HepG2 (cell line): ENCODE results near the gene SMIM14. TPM values are rescaled to one million over a fixed set of nuclear protein-coding genes. Genes with fewer than 3 reads are reported as not detected.

Source experiments
- DNMT3B ChIP-seq: conservative IDR thresholded peaks from 2 replicates; pipeline ENCODE4 v1.6.1; 2016; ENCODE audit warnings: missing biosample characterization, control low read depth
- FIP1L1 ChIP-seq: fragments of 200-400 bp; formaldehyde crosslinking; IDR thresholded peaks from 2 replicates; pipeline ENCODE4 v1.6.1; 2018; ENCODE audit warnings: low read depth, mild to moderate bottlenecking, low read length, moderate library complexity, borderline replicate concordance; ENCODE audit not compliant: insufficient read depth
- FLYWCH1 ChIP-seq: sonication (generic); formaldehyde crosslinking; IDR thresholded peaks from 2 replicates; pipeline ENCODE4 v1.8.1; 2023; ENCODE audit warnings: mild to moderate bottlenecking, missing genetic modification reagents
- HHEX ChIP-seq: IDR thresholded peaks from 2 replicates; pipeline ENCODE4 v1.6.1; 2016; ENCODE audit warnings: control low read depth
- KAT7 ChIP-seq: IDR thresholded peaks from 2 replicates; pipeline ENCODE4 v1.6.1; 2018; ENCODE audit warnings: borderline replicate concordance, missing compliant biosample characterization
- KAT8 ChIP-seq: IDR thresholded peaks from 2 replicates; pipeline ENCODE4 v1.6.1; 2016; ENCODE audit warnings: missing genetic modification reagents, missing compliant biosample characterization
- MAZ ChIP-seq, 2 experiments: sonication (generic) in 1 of 2; formaldehyde crosslinking in 1 of 2; IDR thresholded peaks; 2 replicates each; pipeline versions ENCODE4 v1.5.0 to v1.6.1; 2012 to 2020; ENCODE audit warnings: low read depth in 2 of 2, mild to moderate bottlenecking in 2 of 2, borderline replicate concordance in 1 of 2, improper control_type of control experiment in 1 of 2, low read length in 1 of 2, missing genetic modification reagents in 1 of 2, moderate library complexity in 1 of 2
- SIN3A ChIP-seq: IDR thresholded peaks from 2 replicates; pipeline ENCODE4 v1.6.1; 2011; ENCODE audit warnings: low read depth, mild to moderate bottlenecking, control low read depth, low read length, borderline replicate concordance
- SP140L ChIP-seq: sonication (generic); formaldehyde crosslinking; IDR thresholded peaks from 2 replicates; pipeline ENCODE4 v1.4.0; 2020; ENCODE audit warnings: missing genetic modification reagents, borderline replicate concordance
- SYNCRIP ChIP-seq: fragments of 200-400 bp; formaldehyde crosslinking; IDR thresholded peaks from 2 replicates; pipeline ENCODE4 v1.6.1; 2018; ENCODE audit warnings: mild to moderate bottlenecking, low read depth, low read length; ENCODE audit not compliant: insufficient read depth
- TRIM24 ChIP-seq: sonication (generic); formaldehyde crosslinking; IDR thresholded peaks from 2 replicates; pipeline ENCODE4 v1.8.0; 2022; ENCODE audit warnings: mild to moderate bottlenecking, missing genetic modification reagents
- UBTF ChIP-seq: sonication (generic); formaldehyde crosslinking; IDR thresholded peaks from 2 replicates; pipeline ENCODE4 v1.4.0; 2020; ENCODE audit warnings: mild to moderate bottlenecking, missing genetic modification reagents
- ZC3H13 ChIP-seq: sonication (generic); formaldehyde crosslinking; IDR thresholded peaks from 2 replicates; pipeline ENCODE4 v1.8.1; 2023; ENCODE audit warnings: mild to moderate bottlenecking, missing genetic modification reagents, moderate library complexity
- ZC3H4 ChIP-seq: sonication (generic); formaldehyde crosslinking; IDR thresholded peaks from 2 replicates; pipeline ENCODE4 v1.4.0; 2020; ENCODE audit warnings: missing genetic modification reagents, borderline replicate concordance
- ZMYM3 ChIP-seq: sonication (generic); formaldehyde crosslinking; IDR thresholded peaks from 2 replicates; pipeline ENCODE4 v1.5.1; 2020; ENCODE audit warnings: mild to moderate bottlenecking, missing genetic modification reagents
- ZSCAN21 ChIP-seq: sonication (generic); formaldehyde crosslinking; IDR thresholded peaks from 2 replicates; pipeline ENCODE4 v1.8.0; 2022; ENCODE audit warnings: mild to moderate bottlenecking, missing genetic modification reagents, moderate library complexity, borderline replicate concordance
- polyA plus RNA-seq, 8 experiments: library from polyadenylated mRNA; depleted of rRNA in 3 of 8; stranded (reverse) in 7 of 8; unstranded in 1 of 8; fragments of >200 nt; fragmentation: Illumina TruSeq in 4 of 8; extraction: Trizol in 4 of 8; gene quantifications; 2 replicates each; pipeline versions ENCODE4 v1.2.1 to v1.2.3, GENCODE V29; 2011 to 2016; ENCODE audit warnings: low read depth in 4 of 8, missing spikeins in 1 of 8, mixed read lengths in 1 of 8; ENCODE audit not compliant: insufficient read depth in 1 of 8
- total RNA-seq, 5 experiments: library from RNA; depleted of rRNA; stranded (reverse); fragments of >200 nt; fragmentation: Illumina TruSeq; extraction: Trizol; gene quantifications; 2 replicates each; pipeline ENCODE4 v1.2.3, GENCODE V29; 2016; ENCODE audit warnings: low read depth in 1 of 5
- TF ChIP-seq, protein P1 (sequence below): sonication (generic); formaldehyde crosslinking; conservative IDR thresholded peaks from 2 replicates; pipeline ENCODE4 v1.8.1; 2023; ENCODE audit warnings: missing genetic modification reagents
- TF ChIP-seq, protein P2 (sequence below): sonication (generic); formaldehyde crosslinking; IDR thresholded peaks from 2 replicates; pipeline ENCODE4 v1.5.0; 2020; ENCODE audit warnings: missing genetic modification reagents
- TF ChIP-seq, protein P3 (sequence below): sonication (generic); formaldehyde crosslinking; conservative IDR thresholded peaks from 2 replicates; pipeline ENCODE4 v1.4.0; 2020; ENCODE audit warnings: missing genetic modification reagents

Gene SMIM14
- total and polyA plus RNA-seq, 2 of the 13 experiments (the other 11 are each of a cell fraction or from before 2014, with no cell fraction given), result 16.3 to 28.1 TPM

DNA sequence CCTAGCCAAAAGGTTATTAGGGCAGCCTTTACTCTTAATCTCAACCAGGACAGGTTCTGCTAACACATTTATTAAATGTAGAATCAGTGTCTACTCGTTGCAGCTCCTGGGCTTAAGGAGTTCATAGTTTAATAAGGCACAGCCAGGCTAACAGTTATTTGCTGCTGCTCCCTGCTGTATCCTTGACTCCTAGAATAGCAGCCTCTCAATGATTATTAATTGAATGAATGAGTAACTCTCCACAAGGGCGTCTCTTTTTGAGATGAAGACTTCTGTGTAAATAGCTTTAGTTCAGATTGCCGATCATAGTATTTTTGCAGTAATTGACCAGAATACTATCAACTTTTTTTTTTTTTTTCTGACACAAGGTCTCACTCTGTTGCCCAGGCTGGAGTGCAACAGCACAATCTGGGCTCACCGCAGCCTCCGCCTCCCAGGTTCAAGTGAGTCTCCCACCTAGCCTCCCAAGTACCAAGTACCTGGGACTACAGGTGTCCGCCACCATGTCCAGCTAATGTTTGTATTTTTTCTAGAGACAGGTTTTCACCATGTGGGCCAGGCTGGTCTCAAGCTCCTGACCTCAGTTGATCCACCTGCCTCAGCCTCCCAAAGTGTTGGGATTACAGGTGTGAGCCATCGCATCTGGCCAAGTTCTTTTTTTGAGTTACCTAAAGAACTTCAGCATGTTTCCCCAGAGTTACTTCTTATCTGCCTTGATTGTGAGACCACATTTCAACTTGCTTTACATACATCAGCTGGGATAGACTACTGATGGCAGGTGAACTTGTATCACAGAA, 114.3 kb downstream of the SMIM14 start (continued):
- TF ChIP-seq SIN3A (peak; percentile 42; the same call in 1 of the 2 replicates), KAT7 (CRISPR knock-in tag) (0 out of 2 replicates have a peak, but pooled peaks have one; percentile 23), FLYWCH1 (CRISPR knock-in tag) (no peak), ZC3H13 (CRISPR knock-in tag) (0 out of 2 replicates have a peak, but pooled peaks have one; percentile 31), ZC3H4 (CRISPR knock-in tag) (peak; percentile 71), DNMT3B (CRISPR knock-in tag) (no peak), ZSCAN21 (no peak), TRIM24 (CRISPR knock-in tag) (no peak), SP140L (CRISPR knock-in tag) (no peak), FIP1L1 (no peak), KAT8 (CRISPR knock-in tag) (no peak), UBTF (CRISPR knock-in tag) (0 out of 2 replicates have a peak, but pooled peaks have one; percentile 19), HHEX (CRISPR knock-in tag) (no peak), SYNCRIP (no peak), MAZ (IDR thresholded peaks at IDR 0.05; ENCODE audit: borderline replicate concordance, low read depth, low read length) (no peak), MAZ (CRISPR knock-in tag; IDR thresholded peaks at IDR 0.05; ENCODE audit: low read depth) (no peak), ZMYM3 (no peak)
- TF ChIP-seq, protein P1, sequence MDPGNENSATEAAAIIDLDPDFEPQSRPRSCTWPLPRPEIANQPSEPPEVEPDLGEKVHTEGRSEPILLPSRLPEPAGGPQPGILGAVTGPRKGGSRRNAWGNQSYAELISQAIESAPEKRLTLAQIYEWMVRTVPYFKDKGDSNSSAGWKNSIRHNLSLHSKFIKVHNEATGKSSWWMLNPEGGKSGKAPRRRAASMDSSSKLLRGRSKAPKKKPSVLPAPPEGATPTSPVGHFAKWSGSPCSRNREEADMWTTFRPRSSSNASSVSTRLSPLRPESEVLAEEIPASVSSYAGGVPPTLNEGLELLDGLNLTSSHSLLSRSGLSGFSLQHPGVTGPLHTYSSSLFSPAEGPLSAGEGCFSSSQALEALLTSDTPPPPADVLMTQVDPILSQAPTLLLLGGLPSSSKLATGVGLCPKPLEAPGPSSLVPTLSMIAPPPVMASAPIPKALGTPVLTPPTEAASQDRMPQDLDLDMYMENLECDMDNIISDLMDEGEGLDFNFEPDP (CRISPR knock-in tag), result no peak
- TF ChIP-seq, protein P2, sequence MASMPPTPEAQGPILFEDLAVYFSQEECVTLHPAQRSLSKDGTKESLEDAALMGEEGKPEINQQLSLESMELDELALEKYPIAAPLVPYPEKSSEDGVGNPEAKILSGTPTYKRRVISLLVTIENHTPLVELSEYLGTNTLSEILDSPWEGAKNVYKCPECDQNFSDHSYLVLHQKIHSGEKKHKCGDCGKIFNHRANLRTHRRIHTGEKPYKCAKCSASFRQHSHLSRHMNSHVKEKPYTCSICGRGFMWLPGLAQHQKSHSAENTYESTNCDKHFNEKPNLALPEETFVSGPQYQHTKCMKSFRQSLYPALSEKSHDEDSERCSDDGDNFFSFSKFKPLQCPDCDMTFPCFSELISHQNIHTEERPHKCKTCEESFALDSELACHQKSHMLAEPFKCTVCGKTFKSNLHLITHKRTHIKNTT, result no peak
- TF ChIP-seq, protein P3, sequence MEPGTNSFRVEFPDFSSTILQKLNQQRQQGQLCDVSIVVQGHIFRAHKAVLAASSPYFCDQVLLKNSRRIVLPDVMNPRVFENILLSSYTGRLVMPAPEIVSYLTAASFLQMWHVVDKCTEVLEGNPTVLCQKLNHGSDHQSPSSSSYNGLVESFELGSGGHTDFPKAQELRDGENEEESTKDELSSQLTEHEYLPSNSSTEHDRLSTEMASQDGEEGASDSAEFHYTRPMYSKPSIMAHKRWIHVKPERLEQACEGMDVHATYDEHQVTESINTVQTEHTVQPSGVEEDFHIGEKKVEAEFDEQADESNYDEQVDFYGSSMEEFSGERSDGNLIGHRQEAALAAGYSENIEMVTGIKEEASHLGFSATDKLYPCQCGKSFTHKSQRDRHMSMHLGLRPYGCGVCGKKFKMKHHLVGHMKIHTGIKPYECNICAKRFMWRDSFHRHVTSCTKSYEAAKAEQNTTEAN (CRISPR knock-in tag), result no peak
